ENCODE results near the gene PALLD.

Gene PALLD

GRCh38 chr4:168594121-168594520 is 97.3 kb downstream of the PALLD start:
- no peak for DNase-seq

- DNase-seq, result no peak
Measured at GRCh38 chr4:168598191-168598590, 101.3 kb downstream of the PALLD start.

- no peak for DNase-seq
Measured at GRCh38 chr4:168600796-168601583, 104.1 kb downstream of the PALLD start.

GRCh38 chr4:168601899-168602298 is 105.0 kb downstream of the PALLD start:
- DNase-seq, result no peak

- DNase-seq, result no peak
Measured at GRCh38 chr4:168604496-168605373, 107.9 kb downstream of the PALLD start.

- DNase-seq, result no peak
Measured at GRCh38 chr4:168605411-168605810, 108.6 kb downstream of the PALLD start.

GRCh38 chr4:168607215-168607614 is 110.4 kb downstream of the PALLD start:
- no peak for DNase-seq

GRCh38 chr4:168608771-168609170 is 111.9 kb downstream of the PALLD start:
- DNase-seq, result no peak

GRCh38 chr4:168609369-168609768 is 112.5 kb downstream of the PALLD start:
- DNase-seq, result no peak

- no peak for DNase-seq
Measured at GRCh38 chr4:168610911-168611530, 114.2 kb downstream of the PALLD start.

GRCh38 chr4:168612450-168613135 is 115.7 kb downstream of the PALLD start:
- no peak for DNase-seq

- no peak for DNase-seq
Measured at GRCh38 chr4:168613869-168614268, 117.0 kb downstream of the PALLD start.

- DNase-seq, result no peak
Measured at GRCh38 chr4:168614281-168615057, 117.6 kb downstream of the PALLD start.

GRCh38 chr4:168615294-168616065 is 118.6 kb downstream of the PALLD start:
- no peak for DNase-seq

GRCh38 chr4:168618577-168619265 is 121.9 kb downstream of the PALLD start:
- no peak for DNase-seq

GRCh38 chr4:168619266-168619631 is 122.4 kb downstream of the PALLD start:
- no peak for DNase-seq

- DNase-seq, result no peak
Measured at GRCh38 chr4:168621806-168622589, 125.1 kb downstream of the PALLD start.

- DNase-seq, result no peak
Measured at GRCh38 chr4:168622600-168622999, 125.7 kb downstream of the PALLD start.

- DNase-seq, result no peak
Measured at GRCh38 chr4:168623011-168623410, 126.2 kb downstream of the PALLD start.

- DNase-seq, result no peak
Measured at GRCh38 chr4:168623484-168623883, 126.6 kb downstream of the PALLD start.
